ENCODE measurements around the gene SLC25A42. TPM values are rescaled to one million over a fixed set of nuclear protein-coding genes. Genes with fewer than 3 reads are reported as not detected.

The SLC25A42 gene
- total and polyA plus RNA-seq, 2 donors (not counting 1 experiment from before 2014, with no cell fraction given): 36.5 to 83.9 TPM

DNA sequence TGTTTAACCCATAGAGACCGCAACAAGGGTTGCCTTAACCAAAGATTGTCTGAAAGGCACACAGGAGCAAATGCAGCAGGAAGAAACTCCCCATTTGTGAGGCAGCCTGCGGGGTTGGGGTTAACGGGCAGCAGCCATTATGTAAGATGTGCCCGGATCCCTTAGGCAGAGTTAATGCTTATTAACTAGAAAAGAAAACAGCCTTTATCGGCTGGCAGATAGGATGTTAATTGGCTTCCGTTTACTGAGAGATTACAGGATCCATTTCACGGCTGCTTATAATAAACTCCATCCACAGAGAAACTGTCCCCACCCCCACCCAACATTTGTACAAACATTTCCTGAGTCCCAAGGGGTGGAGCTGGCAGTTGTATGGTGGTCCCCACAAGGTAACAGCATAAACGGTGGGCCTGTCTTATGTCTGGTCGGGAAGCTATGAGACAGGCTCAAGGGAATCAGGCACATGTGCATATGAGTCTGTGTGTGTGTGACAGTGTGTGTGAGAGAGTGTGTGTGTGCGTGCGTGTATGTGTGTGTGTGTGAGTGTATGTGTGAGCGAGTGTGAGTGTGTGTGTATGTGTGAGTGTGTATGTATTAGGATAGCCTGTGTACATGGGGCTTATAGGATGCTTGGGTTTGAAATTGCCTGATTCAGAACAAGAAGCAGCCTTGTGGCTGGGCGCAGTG lies 10.5 kb downstream of the SLC25A42 start:
- H3K79me2 ChIP-seq (ENCODE audit: control insufficient read depth, insufficient read depth, low read length): peaks cover 96% of the 10 kb centered on the region
- H3K9me3 Mint-ChIP-seq (ENCODE audit: insufficient read depth): no peaks in the 10 kb centered on the region
- WGBS (ENCODE audit: insufficient coverage): 88% methylated on average over 10 of the region's 13 CpGs

DNA sequence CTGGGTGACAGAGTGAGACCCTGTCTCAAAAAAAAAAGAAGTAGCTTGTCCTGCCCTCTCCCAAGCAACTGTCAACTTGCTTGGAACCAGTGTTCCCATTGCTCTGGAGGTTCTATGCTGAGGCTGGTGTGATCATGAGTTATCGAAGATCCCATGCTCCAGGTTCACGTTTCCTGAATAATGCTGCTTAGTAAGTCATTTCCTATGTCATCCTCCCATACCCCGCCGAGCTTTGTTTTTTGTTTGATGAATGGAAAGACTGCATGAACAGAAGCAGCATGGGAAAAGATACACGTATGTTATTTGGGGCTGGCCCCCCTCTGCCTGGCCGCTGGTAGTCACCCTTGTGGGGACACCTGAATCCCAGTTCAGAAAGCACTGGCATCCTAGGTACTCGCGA lies 11.3 kb downstream of the SLC25A42 start:
- Mint-ChIP-seq H3K27me3 (no peaks in the 10 kb centered on the region), H3K4me1 (peaks cover 61% of the 10 kb centered on the region), H3K9me3 (ENCODE audit: insufficient read depth) (no peaks in the 10 kb centered on the region), H3K27ac (peak overlapping the region; percentile 22), H3K4me3 (no peak overlapping the region)
- Histone ChIP-seq H3K4me2 (replicated peaks; ENCODE audit: low read depth, low read length, poor library complexity, severe bottlenecking) (no peak overlapping the region), H3K4me3 (ENCODE audit: control extremely low read depth in 1 of 5, extremely low read depth in 1 of 5, insufficient read depth in 1 of 5, low read depth in 2 of 5, low read length in 4 of 5) (no peak overlapping the region), H3K36me3 (replicated peaks in 1 of 2; ENCODE audit: control extremely low read depth in 1 of 2, control insufficient read depth in 1 of 2, extremely low read depth in 1 of 2, insufficient read depth in 2 of 2, low read length in 1 of 2) (peaks cover 8 to 18% of the 10 kb centered on the region in 2 experiments), H2AFZ (ENCODE audit: insufficient read depth, low read depth, low read length, poor library complexity, severe bottlenecking) (no peak overlapping the region), H3K27ac (ENCODE audit: low read length in 2 of 2) (no peak overlapping the region), H4K20me1 (ENCODE audit: control insufficient read depth, insufficient read depth, low read length, poor library complexity, severe bottlenecking) (peaks cover 79% of the 10 kb centered on the region), H3K9ac (ENCODE audit: low read length) (no peak overlapping the region), H3K4me1 (ENCODE audit: control insufficient read depth in 2 of 2, insufficient read depth in 2 of 2, low read length in 2 of 2) (peaks cover 6 to 33% of the 10 kb centered on the region in 2 donors), H3K79me2 (ENCODE audit: control insufficient read depth, insufficient read depth, low read length) (peaks cover 98% of the 10 kb centered on the region), H3K27me3 (replicated peaks in 1 of 4; ENCODE audit: control extremely low read depth in 1 of 4, control insufficient read depth in 3 of 4, insufficient read depth in 4 of 4, low read length in 3 of 4) (no peaks in the 10 kb centered on the region), H3K9me3 (ENCODE audit: control extremely low read depth in 1 of 3, control insufficient read depth in 2 of 3, insufficient read depth in 1 of 3, low read length in 2 of 3) (no peaks in the 10 kb centered on the region)
- 94% methylated on average over 4 of the region's 8 CpGs for WGBS (ENCODE audit: insufficient coverage)
- no peak for TF ChIP-seq EZH2 (IDR thresholded peaks at IDR 0.05; ENCODE audit: borderline replicate concordance, insufficient read depth, low read depth, low read length, poor library complexity, severe bottlenecking)
- TF ChIP-seq, protein P1, sequence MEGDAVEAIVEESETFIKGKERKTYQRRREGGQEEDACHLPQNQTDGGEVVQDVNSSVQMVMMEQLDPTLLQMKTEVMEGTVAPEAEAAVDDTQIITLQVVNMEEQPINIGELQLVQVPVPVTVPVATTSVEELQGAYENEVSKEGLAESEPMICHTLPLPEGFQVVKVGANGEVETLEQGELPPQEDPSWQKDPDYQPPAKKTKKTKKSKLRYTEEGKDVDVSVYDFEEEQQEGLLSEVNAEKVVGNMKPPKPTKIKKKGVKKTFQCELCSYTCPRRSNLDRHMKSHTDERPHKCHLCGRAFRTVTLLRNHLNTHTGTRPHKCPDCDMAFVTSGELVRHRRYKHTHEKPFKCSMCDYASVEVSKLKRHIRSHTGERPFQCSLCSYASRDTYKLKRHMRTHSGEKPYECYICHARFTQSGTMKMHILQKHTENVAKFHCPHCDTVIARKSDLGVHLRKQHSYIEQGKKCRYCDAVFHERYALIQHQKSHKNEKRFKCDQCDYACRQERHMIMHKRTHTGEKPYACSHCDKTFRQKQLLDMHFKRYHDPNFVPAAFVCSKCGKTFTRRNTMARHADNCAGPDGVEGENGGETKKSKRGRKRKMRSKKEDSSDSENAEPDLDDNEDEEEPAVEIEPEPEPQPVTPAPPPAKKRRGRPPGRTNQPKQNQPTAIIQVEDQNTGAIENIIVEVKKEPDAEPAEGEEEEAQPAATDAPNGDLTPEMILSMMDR (IDR thresholded peaks at IDR 0.05): no peak
- POLR2A ChIA-PET: no interaction called here
- intact Hi-C loops (cut with micrococcal nuclease): no loop called here
- ATAC-seq (ENCODE audit: low read depth) (no peak), DNase-seq (no peak)
- CTCF ChIA-PET: no interaction called here

More for the DNA sequence above, 10.5 kb downstream of the SLC25A42 start:
- peaks cover 58% of the 10 kb centered on the region for H3K4me1 Mint-ChIP-seq
- H3K4me3 Mint-ChIP-seq: no peak overlapping the region
- H3K4me3 ChIP-seq (ENCODE audit: control extremely low read depth in 1 of 5, extremely low read depth in 1 of 5, insufficient read depth in 1 of 5, low read depth in 2 of 5, low read length in 4 of 5): no peak overlapping the region
- H3K27ac ChIP-seq (ENCODE audit: low read length in 2 of 2): no peak overlapping the region
- peaks cover 10 to 37% of the 10 kb centered on the region in 2 donors for H3K4me1 ChIP-seq (ENCODE audit: control insufficient read depth in 2 of 2, insufficient read depth in 2 of 2, low read length in 2 of 2)
- H3K27me3 Mint-ChIP-seq: no peaks in the 10 kb centered on the region
- no peaks in the 10 kb centered on the region for H3K9me3 ChIP-seq (ENCODE audit: control extremely low read depth in 1 of 3, control insufficient read depth in 2 of 3, insufficient read depth in 1 of 3, low read length in 2 of 3)
- ChIA-PET POLR2A (interaction anchor here (0.6 kb wide), 1 partner anchor 57 kb away, joined by 7 read pairs; no protein-coding TSS in a partner anchor), CTCF (no interaction called here)
- H2AFZ ChIP-seq (ENCODE audit: insufficient read depth, low read depth, low read length, poor library complexity, severe bottlenecking): no peak overlapping the region
- TF ChIP-seq, protein P1 (IDR thresholded peaks at IDR 0.05): no peak
- TF ChIP-seq EZH2 (IDR thresholded peaks at IDR 0.05; ENCODE audit: borderline replicate concordance, insufficient read depth, low read depth, low read length, poor library complexity, severe bottlenecking): no peak
- H3K36me3 ChIP-seq (replicated peaks in 1 of 2; ENCODE audit: control extremely low read depth in 1 of 2, control insufficient read depth in 1 of 2, extremely low read depth in 1 of 2, insufficient read depth in 2 of 2, low read length in 1 of 2): peaks cover 8 to 18% of the 10 kb centered on the region in 2 experiments
- no peaks in the 10 kb centered on the region for H3K27me3 ChIP-seq (replicated peaks in 1 of 4; ENCODE audit: control extremely low read depth in 1 of 4, control insufficient read depth in 3 of 4, insufficient read depth in 4 of 4, low read length in 3 of 4)
- no peak overlapping the region for H3K4me2 ChIP-seq (replicated peaks; ENCODE audit: low read depth, low read length, poor library complexity, severe bottlenecking)
- ATAC-seq (ENCODE audit: low read depth) (no peak), DNase-seq (no peak)
- intact Hi-C loops (cut with micrococcal nuclease): no loop called here
- peaks cover 71% of the 10 kb centered on the region for H4K20me1 ChIP-seq (ENCODE audit: control insufficient read depth, insufficient read depth, low read length, poor library complexity, severe bottlenecking)
- H3K27ac Mint-ChIP-seq: peak overlapping the region; percentile 46
- H3K9ac ChIP-seq (ENCODE audit: low read length): no peak overlapping the region
